Fibroblast of villous mesenchyme (primary cell): ENCODE results near the gene MRGPRX4. TPM values are rescaled to one million over a fixed set of nuclear protein-coding genes. Genes with fewer than 3 reads are reported as not detected.

Experiments
- DNase-seq: peaks from one replicate; pipeline ENCODE4 v3.0.0-alpha.2; 2010; ENCODE audit warnings: low read depth
- H3K4me3 ChIP-seq: 2 replicates; pipeline ENCODE4 v1.5.1; 2011; ENCODE audit warnings: low read depth, mild to moderate bottlenecking, low read length
- CTCF ChIP-seq: IDR thresholded peaks from 2 replicates; pipeline ENCODE4 v1.5.1; 2012; ENCODE audit warnings: low read depth, mild to moderate bottlenecking, low read length; ENCODE audit not compliant: insufficient read depth
- total RNA-seq: library from RNA; depleted of rRNA; stranded (reverse); fragments of >200 nt; gene quantifications from 2 replicates; pipeline ENCODE4 v1.2.3, GENCODE V29; 2012

Gene MRGPRX4
- total RNA-seq, 1 donor: not detected

GRCh38 chr11:18145025-18145424, 27.6 kb upstream of the MRGPRX4 start:
- no peak overlapping the region for H3K4me3 ChIP-seq
- peak; percentile 1 for DNase-seq
- peak; percentile 32 for TF ChIP-seq CTCF

GRCh38 chr11:18145837-18146236, 26.8 kb upstream of the MRGPRX4 start:
- no peak for DNase-seq
- H3K4me3 ChIP-seq: no peak overlapping the region
- no peak for TF ChIP-seq CTCF

GRCh38 chr11:18151581-18151980, 21.1 kb upstream of the MRGPRX4 start:
- no peak for TF ChIP-seq CTCF
- DNase-seq: no peak
- no peak overlapping the region for H3K4me3 ChIP-seq

DNA sequence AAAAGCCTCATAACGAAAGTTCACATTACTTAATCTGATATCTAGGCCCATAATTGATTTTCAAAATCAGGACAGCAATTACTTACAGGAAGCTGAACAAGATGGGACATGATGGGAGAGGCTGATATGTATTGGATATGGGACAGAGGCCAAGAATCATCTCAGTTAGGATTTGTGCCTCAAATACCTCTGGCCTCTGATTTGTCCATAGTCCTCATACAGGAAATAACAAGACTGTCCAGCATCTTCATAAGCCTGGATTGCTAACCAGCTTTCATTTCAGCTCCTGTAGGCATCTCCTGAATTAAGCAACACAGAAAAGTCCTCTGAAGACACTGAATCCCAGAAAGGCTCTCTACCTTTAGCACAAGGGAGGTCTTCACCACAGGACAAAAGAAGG, 4.3 kb upstream of the MRGPRX4 start:
- no peak overlapping the region for H3K4me3 ChIP-seq
- TF ChIP-seq CTCF: no peak

DNA sequence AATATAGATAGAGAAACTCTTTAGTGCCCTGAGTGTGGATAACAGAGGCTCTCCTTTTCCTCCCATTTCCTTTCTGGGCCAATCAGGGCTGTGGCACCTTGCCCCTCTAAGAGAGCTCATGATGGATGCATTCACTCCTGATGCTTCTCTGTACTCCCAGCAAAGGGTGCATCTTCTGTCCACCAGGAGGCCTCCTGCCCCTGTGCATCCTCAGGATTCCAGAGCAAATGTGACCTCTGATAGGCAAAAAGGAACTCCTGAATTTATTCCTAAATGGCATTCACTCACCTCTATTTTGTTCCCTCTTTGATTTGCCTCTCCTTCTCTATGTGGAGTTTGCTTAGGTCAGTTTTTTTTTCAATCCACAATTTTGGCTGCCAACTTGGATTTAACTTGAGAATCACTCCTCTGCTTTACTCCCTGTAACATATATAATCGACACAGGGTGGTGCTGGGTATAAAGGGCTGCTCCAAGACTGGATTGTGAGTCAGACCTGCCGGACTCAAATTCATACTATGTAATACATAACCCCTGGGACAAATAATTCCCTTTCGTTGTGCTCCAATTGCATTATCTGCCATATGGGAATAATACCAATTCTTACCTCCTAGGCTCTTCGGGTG, 1.1 kb upstream of the MRGPRX4 start:
- DNase-seq: peak; percentile 19
- H3K4me3 ChIP-seq: no peak overlapping the region
- TF ChIP-seq CTCF: peak; percentile 58

More for the DNA sequence above, 4.3 kb upstream of the MRGPRX4 start:
- DNase-seq: no peak

DNA sequence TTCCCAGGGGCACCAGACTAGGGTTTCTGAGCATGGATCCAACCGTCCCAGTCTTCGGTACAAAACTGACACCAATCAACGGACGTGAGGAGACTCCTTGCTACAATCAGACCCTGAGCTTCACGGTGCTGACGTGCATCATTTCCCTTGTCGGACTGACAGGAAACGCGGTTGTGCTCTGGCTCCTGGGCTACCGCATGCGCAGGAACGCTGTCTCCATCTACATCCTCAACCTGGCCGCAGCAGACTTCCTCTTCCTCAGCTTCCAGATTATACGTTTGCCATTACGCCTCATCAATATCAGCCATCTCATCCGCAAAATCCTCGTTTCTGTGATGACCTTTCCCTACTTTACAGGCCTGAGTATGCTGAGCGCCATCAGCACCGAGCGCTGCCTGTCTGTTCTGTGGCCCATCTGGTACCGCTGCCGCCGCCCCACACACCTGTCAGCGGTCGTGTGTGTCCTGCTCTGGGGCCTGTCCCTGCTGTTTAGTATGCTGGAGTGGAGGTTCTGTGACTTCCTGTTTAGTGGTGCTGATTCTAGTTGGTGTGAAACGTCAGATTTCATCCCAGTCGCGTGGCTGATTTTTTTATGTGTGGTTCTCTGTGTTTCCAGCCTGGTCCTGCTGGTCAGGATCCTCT, 709 bp downstream of the MRGPRX4 start:
- no peak for TF ChIP-seq CTCF
- no peak overlapping the region for H3K4me3 ChIP-seq

More for the DNA sequence above, 709 bp downstream of the MRGPRX4 start:
- no peak for DNase-seq
